SU-DHL-6 (cell line): Measurements from ENCODE around the gene ACKR2.

ENCODE experiments used
- EZH2phosphoT487 ChIP-seq: fragments of 200-600 bp; sonication (generic), shearing (Covaris generic); conservative IDR thresholded peaks from 2 replicates; pipeline ENCODE4 v1.6.1; 2018; ENCODE audit warnings: mild to moderate bottlenecking, antibody characterized with exemption, low read length, moderate library complexity, mixed read lengths
- TF ChIP-seq, protein P1 (sequence below): fragments of 200-600 bp; sonication (generic); IDR thresholded peaks from one replicate; pipeline ENCODE4 v1.5.1; 2017; ENCODE audit warnings: antibody characterized with exemption, mild to moderate bottlenecking, low read length, moderate library complexity; ENCODE audit not compliant: insufficient read depth, poor library complexity, severe bottlenecking

DNA sequence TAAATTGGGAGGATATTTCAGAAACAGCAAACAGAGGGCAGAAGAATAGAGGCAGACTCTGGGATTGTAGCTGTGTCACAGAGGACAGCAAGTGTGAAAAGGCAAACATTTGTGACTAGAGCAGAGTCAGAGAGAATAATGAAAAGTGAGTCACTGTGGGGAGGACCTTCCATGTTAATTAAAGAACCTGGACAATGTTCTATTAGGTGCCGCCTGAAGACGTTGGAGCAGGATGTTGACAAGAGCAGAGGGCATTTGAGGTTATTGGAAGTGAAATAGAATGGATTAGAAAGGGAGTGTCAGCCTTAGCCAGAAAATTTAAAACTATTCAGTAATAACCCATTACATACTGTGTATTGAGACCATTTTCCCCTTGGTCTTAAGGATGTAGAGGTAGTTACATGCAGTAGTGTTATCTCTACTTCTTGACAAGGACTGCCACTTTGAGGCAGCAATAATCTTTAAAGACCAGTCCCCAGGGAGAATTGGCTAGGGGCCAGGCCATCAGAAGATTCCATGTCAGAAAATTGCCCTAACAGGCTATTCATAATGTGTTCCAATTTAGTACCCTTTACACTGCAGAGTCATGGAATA, 5.8 kb downstream of the ACKR2 start:
- TF ChIP-seq, protein P1, sequence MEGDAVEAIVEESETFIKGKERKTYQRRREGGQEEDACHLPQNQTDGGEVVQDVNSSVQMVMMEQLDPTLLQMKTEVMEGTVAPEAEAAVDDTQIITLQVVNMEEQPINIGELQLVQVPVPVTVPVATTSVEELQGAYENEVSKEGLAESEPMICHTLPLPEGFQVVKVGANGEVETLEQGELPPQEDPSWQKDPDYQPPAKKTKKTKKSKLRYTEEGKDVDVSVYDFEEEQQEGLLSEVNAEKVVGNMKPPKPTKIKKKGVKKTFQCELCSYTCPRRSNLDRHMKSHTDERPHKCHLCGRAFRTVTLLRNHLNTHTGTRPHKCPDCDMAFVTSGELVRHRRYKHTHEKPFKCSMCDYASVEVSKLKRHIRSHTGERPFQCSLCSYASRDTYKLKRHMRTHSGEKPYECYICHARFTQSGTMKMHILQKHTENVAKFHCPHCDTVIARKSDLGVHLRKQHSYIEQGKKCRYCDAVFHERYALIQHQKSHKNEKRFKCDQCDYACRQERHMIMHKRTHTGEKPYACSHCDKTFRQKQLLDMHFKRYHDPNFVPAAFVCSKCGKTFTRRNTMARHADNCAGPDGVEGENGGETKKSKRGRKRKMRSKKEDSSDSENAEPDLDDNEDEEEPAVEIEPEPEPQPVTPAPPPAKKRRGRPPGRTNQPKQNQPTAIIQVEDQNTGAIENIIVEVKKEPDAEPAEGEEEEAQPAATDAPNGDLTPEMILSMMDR = no peak
- no peak for TF ChIP-seq EZH2phosphoT487
